ENCODE measurements around the gene RILPL1.
"Not testable (repeated sequence)": the region's sequence is repeated elsewhere in the genome, so short reads cannot be mapped to it uniquely, and the experiment has no call there.

The RILPL1 gene

DNA sequence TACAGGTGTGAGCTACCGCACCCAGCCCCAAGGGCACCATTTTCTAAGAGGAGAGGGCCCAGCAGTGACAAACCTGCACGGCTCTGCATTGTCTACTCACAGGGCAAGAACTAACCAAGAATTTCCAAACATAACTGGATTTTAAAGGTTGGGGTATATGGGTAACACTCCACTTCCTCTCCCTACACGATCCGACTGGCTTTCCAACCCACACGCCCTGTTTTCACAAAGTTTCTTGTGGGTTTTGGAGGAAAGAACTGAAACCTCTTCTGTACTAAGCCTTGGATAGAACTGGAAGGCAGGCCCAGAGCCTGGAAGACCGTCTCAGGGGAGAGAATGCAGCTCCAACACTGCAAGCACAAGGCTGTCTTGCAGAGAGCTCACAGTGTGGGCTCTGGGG lies 50.6 kb downstream of the RILPL1 start:
- no peak for DNase-seq (ENCODE audit: extremely low spot score)
- ChIA-PET POLR2A (interaction anchor here (1.2 kb wide), 1 partner anchor 101 kb away, joined by 4 read pairs; the partner anchor contains the start of gene TMED2), CTCF (no interaction called here)
- no peak for TF ChIP-seq ZNF384 (IDR thresholded peaks at IDR 0.05)
- TF ChIP-seq FOXK2 (IDR thresholded peaks at IDR 0.05), result no peak
- TF ChIP-seq ARNT (IDR thresholded peaks at IDR 0.05), result no peak
- TF ChIP-seq LEF1 (IDR thresholded peaks at IDR 0.05; ENCODE audit: borderline replicate concordance), result no peak
- TF ChIP-seq CTBP1 (IDR thresholded peaks at IDR 0.05; ENCODE audit: borderline replicate concordance), result no peak
- no peak for TF ChIP-seq FOXM1 (IDR thresholded peaks at IDR 0.05; ENCODE audit: borderline replicate concordance)
- TF ChIP-seq SP1 (IDR thresholded peaks at IDR 0.05), result no peak
- TF ChIP-seq HDGF (IDR thresholded peaks at IDR 0.05; ENCODE audit: borderline replicate concordance), result no peak
- no peak for TF ChIP-seq BHLHE40 (IDR thresholded peaks at IDR 0.05; ENCODE audit: borderline replicate concordance)
- TF ChIP-seq NFRKB (IDR thresholded peaks at IDR 0.05), result no peak
- TF ChIP-seq SUZ12 (IDR thresholded peaks at IDR 0.05), result no peak
- TF ChIP-seq L3MBTL2 (conservative IDR thresholded peaks at IDR 0.05), result no peak
- no peak for TF ChIP-seq FOXA1 (IDR thresholded peaks at IDR 0.05)
- no peak for TF ChIP-seq ELF4 (IDR thresholded peaks at IDR 0.05)
- TF ChIP-seq TARDBP (IDR thresholded peaks at IDR 0.05), result no peak

- CTCF ChIA-PET; POLR2A ChIA-PET; DNase-seq (ENCODE audit: extremely low spot score): not testable (repeated sequence)
Observed at GRCh38 chr12:123481251-123481650, 52.3 kb downstream of the RILPL1 start.

- ChIA-PET CTCF (no interaction called here), POLR2A (no interaction called here)
- TF ChIP-seq ELF4 (IDR thresholded peaks at IDR 0.05), result no peak
- TF ChIP-seq FOXM1 (IDR thresholded peaks at IDR 0.05; ENCODE audit: borderline replicate concordance), result no peak
- no peak for TF ChIP-seq SUZ12 (IDR thresholded peaks at IDR 0.05)
- TF ChIP-seq PKNOX1 (IDR thresholded peaks at IDR 0.05), result no peak
- TF ChIP-seq CTBP1 (IDR thresholded peaks at IDR 0.05; ENCODE audit: borderline replicate concordance), result no peak
- TF ChIP-seq LEF1 (IDR thresholded peaks at IDR 0.05; ENCODE audit: borderline replicate concordance), result no peak
- no peak for TF ChIP-seq FOXA1 (IDR thresholded peaks at IDR 0.05)
- no peak for TF ChIP-seq BHLHE40 (IDR thresholded peaks at IDR 0.05; ENCODE audit: borderline replicate concordance)
- no peak for TF ChIP-seq L3MBTL2 (conservative IDR thresholded peaks at IDR 0.05)
- no peak for TF ChIP-seq HDGF (IDR thresholded peaks at IDR 0.05; ENCODE audit: borderline replicate concordance)
- no peak for DNase-seq (ENCODE audit: extremely low spot score)
Observed at GRCh38 chr12:123479442-123480180, 53.9 kb downstream of the RILPL1 start.

DNA sequence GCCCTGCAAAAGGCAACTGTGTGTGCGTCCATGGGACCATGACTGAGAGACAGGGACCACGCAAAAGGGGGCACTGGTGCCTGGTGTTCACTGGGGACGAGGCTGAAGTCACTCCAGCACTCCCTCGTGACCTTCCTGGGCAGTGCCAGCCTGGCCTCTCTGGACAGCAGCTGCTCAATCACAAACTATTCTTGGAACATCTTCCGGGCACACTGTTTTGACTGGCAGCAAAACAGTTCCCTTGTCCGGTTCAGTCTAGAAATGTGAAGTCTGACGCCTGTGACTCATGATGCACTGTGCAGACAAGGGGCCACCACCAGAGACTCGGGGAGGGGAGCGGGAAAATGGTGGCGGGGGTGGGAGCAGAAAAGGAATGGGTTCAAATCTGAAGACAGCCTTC lies 54.8 kb downstream of the RILPL1 start:
- TF ChIP-seq ELF4 (IDR thresholded peaks at IDR 0.05) (no peak), SUZ12 (IDR thresholded peaks at IDR 0.05) (no peak), FOXA1 (IDR thresholded peaks at IDR 0.05) (no peak), CTBP1 (IDR thresholded peaks at IDR 0.05; ENCODE audit: borderline replicate concordance) (no peak), SP1 (IDR thresholded peaks at IDR 0.05) (no peak), PKNOX1 (IDR thresholded peaks at IDR 0.05) (no peak), HDGF (IDR thresholded peaks at IDR 0.05; ENCODE audit: borderline replicate concordance) (no peak), FOXK2 (IDR thresholded peaks at IDR 0.05) (no peak), LEF1 (IDR thresholded peaks at IDR 0.05; ENCODE audit: borderline replicate concordance) (no peak), ARNT (IDR thresholded peaks at IDR 0.05) (no peak), BHLHE40 (IDR thresholded peaks at IDR 0.05; ENCODE audit: borderline replicate concordance) (no peak), FOXM1 (IDR thresholded peaks at IDR 0.05; ENCODE audit: borderline replicate concordance) (no peak), NFRKB (IDR thresholded peaks at IDR 0.05) (no peak), L3MBTL2 (conservative IDR thresholded peaks at IDR 0.05) (no peak), TARDBP (IDR thresholded peaks at IDR 0.05) (no peak), ZNF384 (IDR thresholded peaks at IDR 0.05) (no peak)
- DNase-seq (ENCODE audit: extremely low spot score), result no peak
- POLR2A ChIA-PET, result no interaction called here
- CTCF ChIA-PET, result no interaction called here

DNA sequence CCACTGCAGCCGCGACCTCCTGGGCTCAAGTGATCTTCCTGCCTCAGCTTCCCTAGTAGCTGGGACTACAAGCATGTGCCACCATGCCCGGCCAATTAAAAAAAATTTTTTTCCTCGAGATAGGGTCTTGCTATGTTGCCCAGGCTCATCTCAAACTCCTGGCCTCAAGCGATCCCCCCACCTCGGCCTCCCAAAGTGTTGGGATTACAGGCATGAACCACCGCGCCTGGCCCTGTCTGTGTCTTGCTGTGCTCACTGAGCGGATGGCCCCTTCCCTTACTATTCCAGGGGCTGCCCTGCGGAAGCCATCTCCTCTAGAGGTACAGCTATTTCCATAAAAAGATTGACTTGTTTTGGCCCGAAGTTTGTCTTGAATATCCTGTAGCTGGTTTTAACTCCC lies 55.5 kb downstream of the RILPL1 start:
- no peak for DNase-seq (ENCODE audit: extremely low spot score)

More for the DNA sequence above, 55.5 kb downstream of the RILPL1 start:
- no peak for TF ChIP-seq SUZ12 (IDR thresholded peaks at IDR 0.05)
- no peak for TF ChIP-seq ZNF384 (IDR thresholded peaks at IDR 0.05)
- TF ChIP-seq CTBP1 (IDR thresholded peaks at IDR 0.05; ENCODE audit: borderline replicate concordance), result no peak
- no peak for TF ChIP-seq BHLHE40 (IDR thresholded peaks at IDR 0.05; ENCODE audit: borderline replicate concordance)
- TF ChIP-seq ELF4 (IDR thresholded peaks at IDR 0.05), result no peak
- TF ChIP-seq NFRKB (IDR thresholded peaks at IDR 0.05), result no peak
- TF ChIP-seq FOXA1 (IDR thresholded peaks at IDR 0.05), result no peak
- no peak for TF ChIP-seq LEF1 (IDR thresholded peaks at IDR 0.05; ENCODE audit: borderline replicate concordance)
- TF ChIP-seq HDGF (IDR thresholded peaks at IDR 0.05; ENCODE audit: borderline replicate concordance), result no peak
- no peak for TF ChIP-seq FOXK2 (IDR thresholded peaks at IDR 0.05)
- no peak for TF ChIP-seq L3MBTL2 (conservative IDR thresholded peaks at IDR 0.05)
- TF ChIP-seq SP1 (IDR thresholded peaks at IDR 0.05), result no peak
- no peak for TF ChIP-seq PKNOX1 (IDR thresholded peaks at IDR 0.05)
- no peak for TF ChIP-seq ARNT (IDR thresholded peaks at IDR 0.05)
- no peak for TF ChIP-seq TARDBP (IDR thresholded peaks at IDR 0.05)
- TF ChIP-seq FOXM1 (IDR thresholded peaks at IDR 0.05; ENCODE audit: borderline replicate concordance), result no peak
- ChIA-PET POLR2A (no interaction called here), CTCF (no interaction called here)

All from HEK293T (cell line).